IPS-18a (cell line): ENCODE data around the gene UQCC3.

Experiments used
- H3K27ac ChIP-seq: one replicate; pipeline ENCODE4 v1.5.1; 2013; ENCODE audit warnings: low read length
- H3K27me3 ChIP-seq: one replicate; pipeline ENCODE4 v1.6.1; 2013; ENCODE audit warnings: mild to moderate bottlenecking, low read length; ENCODE audit not compliant: control insufficient read depth, insufficient read depth
- H3K36me3 ChIP-seq: one replicate; pipeline ENCODE4 v1.6.1; 2013; ENCODE audit warnings: low read depth, low read length; ENCODE audit not compliant: control insufficient read depth
- H3K4me1 ChIP-seq: one replicate; pipeline ENCODE4 v1.6.1; 2013; ENCODE audit warnings: low read depth, low read length; ENCODE audit not compliant: control insufficient read depth
- H3K4me3 ChIP-seq: one replicate; pipeline ENCODE4 v1.5.1; 2013; ENCODE audit warnings: low read length
- H3K9ac ChIP-seq: one replicate; pipeline ENCODE4 v1.6.1; 2013; ENCODE audit warnings: mild to moderate bottlenecking, low read length, moderate library complexity
- H3K9me3 ChIP-seq: one replicate; pipeline ENCODE4 v1.6.1; 2013; ENCODE audit warnings: low read depth, low read length; ENCODE audit not compliant: control insufficient read depth

UQCC3 gene

GRCh38 chr11:62716816-62717215 lies 45.3 kb downstream of the UQCC3 start:
- Histone ChIP-seq H3K9ac (no peak overlapping the region), H3K27me3 (no peaks in the 10 kb centered on the region)

GRCh38 chr11:62719302-62719978 lies 48.0 kb downstream of the UQCC3 start:
- H3K27me3 ChIP-seq: no peaks in the 10 kb centered on the region
- H3K4me1 ChIP-seq: peaks cover 6% of the 10 kb centered on the region
- H3K9me3 ChIP-seq: no peaks in the 10 kb centered on the region
- no peak overlapping the region for H3K27ac ChIP-seq
- H3K36me3 ChIP-seq: peaks cover 96% of the 10 kb centered on the region
- H3K4me3 ChIP-seq: no peak overlapping the region
- no peak overlapping the region for H3K9ac ChIP-seq

More at GRCh38 chr11:62716816-62717215, 45.3 kb downstream of the UQCC3 start:
- no peak overlapping the region for H3K4me3 ChIP-seq
- H3K4me1 ChIP-seq: peaks cover 8% of the 10 kb centered on the region
- H3K9me3 ChIP-seq: no peaks in the 10 kb centered on the region
- peaks cover 91% of the 10 kb centered on the region for H3K36me3 ChIP-seq
- no peak overlapping the region for H3K27ac ChIP-seq

GRCh38 chr11:62721994-62722393 lies 50.5 kb downstream of the UQCC3 start:
- Histone ChIP-seq H3K9me3 (no peaks in the 10 kb centered on the region), H3K27ac (no peak overlapping the region), H3K4me3 (no peak overlapping the region), H3K27me3 (no peaks in the 10 kb centered on the region), H3K36me3 (peaks cover 76% of the 10 kb centered on the region), H3K9ac (no peak overlapping the region), H3K4me1 (peaks cover 12% of the 10 kb centered on the region)
